DMS79 treated with DMSO at 0.1 percent for 48 hours (cell line): ENCODE results near the gene VCX3A.
"Not testable (repeated sequence)": the region's sequence is repeated elsewhere in the genome, so short reads cannot be mapped to it uniquely, and the experiment has no call there.

Source experiments
- DNase-seq: peaks from one replicate; lab custom pipeline; 2025; lab: John Stamatoyannopoulos, UW

Gene VCX3A

GRCh38 chrX:6535018-6535417, at the start of gene VCX3A:
Gene VCX3A (minus strand): TSS chrX:6535118. CDS start chrX:6534497, 621 bp downstream.
- not testable (repeated sequence) for DNase-seq

- no peak for DNase-seq
These were observed 39.8 kb upstream of the VCX3A start for GRCh38 chrX:6574762-6575161.

DNA sequence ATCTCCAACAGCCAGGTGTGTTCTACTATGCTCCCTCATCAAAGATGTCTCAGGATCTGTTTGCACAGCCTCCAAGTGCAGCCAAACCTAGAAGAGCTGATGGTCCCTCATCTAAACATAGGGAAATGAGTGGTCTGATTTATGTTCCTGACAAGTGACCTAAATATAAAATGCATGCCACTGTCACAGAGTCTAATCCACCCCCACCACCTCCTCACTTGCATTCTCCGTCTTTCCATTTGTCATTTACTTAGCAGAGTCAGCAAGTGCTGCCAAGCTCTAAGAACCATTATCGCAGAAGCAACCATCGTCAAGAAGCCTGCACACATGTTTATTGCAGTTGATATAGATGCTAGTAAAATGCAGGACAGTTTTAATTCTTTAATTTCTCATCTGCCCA, 33.1 kb upstream of the VCX3A start:
- DNase-seq, result no peak

- no peak for DNase-seq
These were observed 24.1 kb upstream of the VCX3A start for GRCh38 chrX:6558979-6559378.

- no peak for DNase-seq
These were observed 22.8 kb upstream of the VCX3A start for GRCh38 chrX:6557690-6558089.

- DNase-seq, result no peak
These were observed 16.1 kb upstream of the VCX3A start for GRCh38 chrX:6550999-6551398.

GRCh38 chrX:6545712-6546111, 10.8 kb upstream of the VCX3A start:
- no peak for DNase-seq

DNA sequence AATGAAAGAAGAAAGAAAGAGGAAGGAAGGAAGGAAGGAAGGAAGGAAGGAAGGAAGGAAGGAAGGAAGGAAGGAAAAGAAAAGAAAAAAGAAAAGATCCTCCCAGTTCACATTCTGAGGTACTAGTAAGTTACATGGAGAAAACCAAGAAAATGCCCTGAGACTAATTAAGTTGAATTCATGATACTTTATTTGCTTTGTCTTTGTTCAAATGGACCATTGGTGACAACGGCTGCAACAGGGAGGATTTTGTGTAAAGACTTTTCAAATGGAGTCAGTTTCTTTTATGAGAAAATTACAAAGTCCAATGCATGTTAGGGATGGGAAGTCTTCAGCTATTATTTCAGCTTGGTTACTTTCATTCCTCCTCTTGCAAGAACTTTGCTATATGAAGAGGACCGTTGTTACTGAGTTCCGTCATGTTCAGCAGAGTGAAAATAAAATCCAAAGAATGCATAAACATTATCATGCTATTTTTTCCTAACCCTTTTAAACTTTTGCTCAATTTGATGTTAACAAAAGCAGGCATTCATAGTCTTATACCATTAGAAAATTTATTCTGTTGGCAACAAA, 8.3 kb downstream of the VCX3A start:
- DNase-seq, result no peak

- no peak for DNase-seq
These were observed 17.5 kb downstream of the VCX3A start for GRCh38 chrX:6517376-6517775.

DNA sequence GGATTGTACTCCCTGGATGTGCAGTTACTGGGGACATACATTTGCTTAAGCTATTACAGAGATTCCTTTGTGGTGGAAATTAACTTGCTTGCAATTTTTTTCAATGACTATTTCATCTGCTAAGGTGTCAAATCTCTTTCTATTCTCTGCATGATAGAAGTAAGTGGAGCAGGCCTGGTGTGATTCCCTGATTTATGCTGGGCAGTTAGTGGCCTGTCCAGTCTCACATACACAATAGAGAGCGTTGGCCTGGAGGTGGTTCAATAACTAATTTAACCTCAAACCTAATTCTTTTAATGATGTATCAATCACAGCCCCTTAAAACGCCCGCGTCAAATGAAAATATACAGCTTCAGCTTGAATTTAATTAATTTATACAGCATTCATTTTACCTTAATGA, 28.5 kb downstream of the VCX3A start:
- no peak for DNase-seq

DNA sequence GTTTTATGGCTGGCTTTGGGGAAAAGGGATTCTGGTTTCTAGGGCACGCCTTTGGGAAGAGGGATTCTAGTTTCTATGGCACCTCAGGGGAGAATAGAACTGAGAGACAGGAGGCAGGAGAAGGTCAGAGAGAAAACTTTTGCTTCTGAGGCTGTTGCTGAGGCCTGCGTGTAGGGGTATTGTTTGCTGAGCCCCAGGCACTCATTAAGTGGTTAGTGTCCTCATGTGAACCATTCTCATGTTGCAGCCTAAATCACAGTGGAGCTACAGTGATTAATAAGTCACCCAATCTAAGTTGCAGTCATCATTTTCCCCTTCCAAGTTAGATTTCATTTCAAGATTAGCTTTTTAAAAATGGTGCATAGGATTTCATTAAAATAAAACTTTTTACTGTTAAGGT, 29.0 kb downstream of the VCX3A start:
- DNase-seq, result no peak

DNA sequence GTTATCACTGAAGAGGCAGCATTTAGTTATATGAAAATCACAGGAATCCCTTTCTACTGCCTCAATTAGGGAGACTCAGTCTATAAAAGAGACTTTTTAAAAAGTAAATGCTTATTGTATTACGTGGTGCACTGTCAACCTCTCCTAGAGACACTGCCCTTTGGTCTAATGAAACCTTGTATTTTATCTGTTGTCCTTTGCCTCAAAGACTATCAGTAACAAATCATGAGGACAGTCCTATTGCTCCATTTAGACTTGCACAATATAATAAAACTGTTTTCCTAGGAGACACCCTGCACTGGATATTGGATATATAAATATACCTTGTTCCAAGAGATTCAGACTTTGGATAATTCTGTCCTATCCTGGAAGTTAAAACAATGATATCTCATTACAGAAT, 34.2 kb downstream of the VCX3A start:
- DNase-seq, result no peak

GRCh38 chrX:6498324-6498723, 36.6 kb downstream of the VCX3A start:
- DNase-seq, result no peak
